Measurements from ENCODE around the gene SLC52A3. TPM values are rescaled to one million over a fixed set of nuclear protein-coding genes. Genes with fewer than 3 reads are reported as not detected.

The SLC52A3 gene
- polyA plus RNA-seq (2013, experiment 1 of 2), result 0.07 TPM
- polyA plus RNA-seq (2013, experiment 2 of 2), result 0.19 TPM

- Histone ChIP-seq H3K4me2 (ENCODE audit: insufficient read depth, low read length, poor library complexity, severe bottlenecking) (no peak within 1 kb of the TSS), H3K27me3 (ENCODE audit: control insufficient read depth in 3 of 3, insufficient read depth in 3 of 3, low read depth in 1 of 3, low read length in 3 of 3) (peaks cover 0 to 3% (median 0%) of the 10 kb centered on the region in 3 experiments), H3K18ac (ENCODE audit: low read length) (peak within 1 kb of the TSS; percentile 18), H3K9me3 (replicated peaks in 1 of 2; ENCODE audit: control insufficient read depth in 2 of 2, insufficient read depth in 1 of 2, low read depth in 1 of 2, low read length in 2 of 2) (no peaks in the 10 kb centered on the region), H2BK15ac (ENCODE audit: low read length) (no peak within 1 kb of the TSS), H2BK120ac (ENCODE audit: low read depth, low read length) (no peak within 1 kb of the TSS), H3K36me3 (replicated peaks in 1 of 2; ENCODE audit: control insufficient read depth in 2 of 2, insufficient read depth in 2 of 2, low read length in 2 of 2) (no peaks in the 10 kb centered on the region), H2BK12ac (ENCODE audit: low read length) (peak within 1 kb of the TSS; percentile 4), H3K23ac (ENCODE audit: low read depth, low read length, poor library complexity) (peak within 1 kb of the TSS; percentile 14), H3K4ac (ENCODE audit: low read length) (no peak within 1 kb of the TSS), H3K79me1 (ENCODE audit: low read depth, low read length) (no peaks in the 10 kb centered on the region), H3K14ac (ENCODE audit: low read length) (no peak within 1 kb of the TSS), H4K8ac (ENCODE audit: low read depth, low read length) (no peak within 1 kb of the TSS), H3K9ac (ENCODE audit: low read depth, low read length, poor library complexity) (no peak within 1 kb of the TSS), H4K91ac (ENCODE audit: low read depth, low read length, poor library complexity) (no peak within 1 kb of the TSS), H3K4me3 (ENCODE audit: low read length in 2 of 2) (no peak within 1 kb of the TSS), H2BK5ac (ENCODE audit: low read length) (no peak within 1 kb of the TSS), H2AFZ (ENCODE audit: low read length) (no peak within 1 kb of the TSS), H3K27ac (replicated peaks; ENCODE audit: low read length) (no peak within 1 kb of the TSS), H3K4me1 (ENCODE audit: control insufficient read depth in 2 of 2, insufficient read depth in 1 of 2, low read depth in 1 of 2, low read length in 2 of 2) (no peaks in the 10 kb centered on the region), H2AK5ac (ENCODE audit: low read depth, low read length) (no peak within 1 kb of the TSS)
- WGBS, 2 donors (ENCODE audit: extremely low coverage in 2 of 2, insufficient read length in 2 of 2, insufficient replicate concordance in 1 of 2), result no CpG with 5 or more reads among the region's 12 CpGs
- no peak for DNase-seq (ENCODE audit: low spot score)
Observed at GRCh38 chr20:768426-768978, at the start of gene SLC52A3. Gene SLC52A3 (minus strand): TSS chr20:768500. CDS start chr20:765774, 2,726 bp downstream.

- Histone ChIP-seq H2AK5ac (ENCODE audit: low read depth, low read length) (no peak overlapping the region), H3K36me3 (replicated peaks in 1 of 2; ENCODE audit: control insufficient read depth in 2 of 2, insufficient read depth in 2 of 2, low read length in 2 of 2) (no peaks in the 10 kb centered on the region), H3K79me1 (ENCODE audit: low read depth, low read length) (no peaks in the 10 kb centered on the region), H3K23ac (ENCODE audit: low read depth, low read length, poor library complexity) (no peak overlapping the region), H2BK12ac (ENCODE audit: low read length) (no peak overlapping the region), H3K4me2 (ENCODE audit: insufficient read depth, low read length, poor library complexity, severe bottlenecking) (no peak overlapping the region), H2BK120ac (ENCODE audit: low read depth, low read length) (no peak overlapping the region), H3K9ac (ENCODE audit: low read depth, low read length, poor library complexity) (no peak overlapping the region), H3K14ac (ENCODE audit: low read length) (no peak overlapping the region), H2BK5ac (ENCODE audit: low read length) (no peak overlapping the region), H3K4ac (ENCODE audit: low read length) (no peak overlapping the region), H3K4me1 (ENCODE audit: control insufficient read depth in 2 of 2, insufficient read depth in 1 of 2, low read depth in 1 of 2, low read length in 2 of 2) (peaks cover 0 to 2% of the 10 kb centered on the region in 2 donors), H3K27me3 (ENCODE audit: control insufficient read depth in 3 of 3, insufficient read depth in 3 of 3, low read depth in 1 of 3, low read length in 3 of 3) (no peaks in the 10 kb centered on the region), H2AFZ (ENCODE audit: low read length) (no peak overlapping the region), H3K9me3 (replicated peaks in 1 of 2; ENCODE audit: control insufficient read depth in 2 of 2, insufficient read depth in 1 of 2, low read depth in 1 of 2, low read length in 2 of 2) (no peaks in the 10 kb centered on the region), H4K8ac (ENCODE audit: low read depth, low read length) (no peak overlapping the region), H3K18ac (ENCODE audit: low read length) (no peak overlapping the region), H3K27ac (replicated peaks; ENCODE audit: low read length) (no peak overlapping the region), H2BK15ac (ENCODE audit: low read length) (no peak overlapping the region), H3K4me3 (ENCODE audit: low read length in 2 of 2) (no peak overlapping the region), H4K91ac (ENCODE audit: low read depth, low read length, poor library complexity) (no peak overlapping the region)
- no CpG with 5 or more reads among the region's 13 CpGs for WGBS, 2 donors (ENCODE audit: extremely low coverage in 2 of 2, insufficient read length in 2 of 2, insufficient replicate concordance in 1 of 2)
- DNase-seq (ENCODE audit: low spot score), result peak; percentile 83
Observed at GRCh38 chr20:815914-816606, 47.8 kb upstream of the SLC52A3 start.

GRCh38 chr20:815226-815625 is 46.9 kb upstream of the SLC52A3 start:
- no peak overlapping the region for H3K23ac ChIP-seq (ENCODE audit: low read depth, low read length, poor library complexity)
- no peaks in the 10 kb centered on the region for H3K79me1 ChIP-seq (ENCODE audit: low read depth, low read length)
- no peak overlapping the region for H3K4me2 ChIP-seq (ENCODE audit: insufficient read depth, low read length, poor library complexity, severe bottlenecking)
- H2AK5ac ChIP-seq (ENCODE audit: low read depth, low read length), result no peak overlapping the region
- H4K8ac ChIP-seq (ENCODE audit: low read depth, low read length), result no peak overlapping the region
- H3K4me1 ChIP-seq (ENCODE audit: control insufficient read depth in 2 of 2, insufficient read depth in 1 of 2, low read depth in 1 of 2, low read length in 2 of 2), result peaks cover 0 to 2% of the 10 kb centered on the region in 2 donors
- no peak overlapping the region for H3K9ac ChIP-seq (ENCODE audit: low read depth, low read length, poor library complexity)
- no peaks in the 10 kb centered on the region for H3K36me3 ChIP-seq (replicated peaks in 1 of 2; ENCODE audit: control insufficient read depth in 2 of 2, insufficient read depth in 2 of 2, low read length in 2 of 2)
- no peaks in the 10 kb centered on the region for H3K27me3 ChIP-seq (ENCODE audit: control insufficient read depth in 3 of 3, insufficient read depth in 3 of 3, low read depth in 1 of 3, low read length in 3 of 3)
- WGBS, 2 donors (ENCODE audit: extremely low coverage in 2 of 2, insufficient read length in 2 of 2, insufficient replicate concordance in 1 of 2), result no CpG with 5 or more reads among the region's 10 CpGs
- no peak overlapping the region for H3K4me3 ChIP-seq (ENCODE audit: low read length in 2 of 2)
- no peak overlapping the region for H2BK12ac ChIP-seq (ENCODE audit: low read length)
- H3K14ac ChIP-seq (ENCODE audit: low read length), result no peak overlapping the region
- H3K27ac ChIP-seq (replicated peaks; ENCODE audit: low read length), result no peak overlapping the region
- H3K9me3 ChIP-seq (replicated peaks in 1 of 2; ENCODE audit: control insufficient read depth in 2 of 2, insufficient read depth in 1 of 2, low read depth in 1 of 2, low read length in 2 of 2), result no peaks in the 10 kb centered on the region
- H2BK15ac ChIP-seq (ENCODE audit: low read length), result no peak overlapping the region
- no peak overlapping the region for H4K91ac ChIP-seq (ENCODE audit: low read depth, low read length, poor library complexity)
- no peak overlapping the region for H2BK5ac ChIP-seq (ENCODE audit: low read length)
- H3K4ac ChIP-seq (ENCODE audit: low read length), result no peak overlapping the region
- no peak overlapping the region for H2BK120ac ChIP-seq (ENCODE audit: low read depth, low read length)
- no peak overlapping the region for H3K18ac ChIP-seq (ENCODE audit: low read length)
- H2AFZ ChIP-seq (ENCODE audit: low read length), result no peak overlapping the region
- DNase-seq (ENCODE audit: low spot score), result no peak

GRCh38 chr20:813390-813789 is 45.1 kb upstream of the SLC52A3 start:
- Histone ChIP-seq H3K23ac (ENCODE audit: low read depth, low read length, poor library complexity) (no peak overlapping the region), H3K9me3 (replicated peaks in 1 of 2; ENCODE audit: control insufficient read depth in 2 of 2, insufficient read depth in 1 of 2, low read depth in 1 of 2, low read length in 2 of 2) (no peaks in the 10 kb centered on the region), H3K4me3 (ENCODE audit: low read length in 2 of 2) (no peak overlapping the region), H3K18ac (ENCODE audit: low read length) (no peak overlapping the region), H2BK12ac (ENCODE audit: low read length) (no peak overlapping the region), H2BK120ac (ENCODE audit: low read depth, low read length) (no peak overlapping the region), H2AK5ac (ENCODE audit: low read depth, low read length) (no peak overlapping the region), H4K91ac (ENCODE audit: low read depth, low read length, poor library complexity) (no peak overlapping the region), H3K79me1 (ENCODE audit: low read depth, low read length) (no peaks in the 10 kb centered on the region), H3K9ac (ENCODE audit: low read depth, low read length, poor library complexity) (no peak overlapping the region), H2AFZ (ENCODE audit: low read length) (no peak overlapping the region), H2BK15ac (ENCODE audit: low read length) (no peak overlapping the region), H2BK5ac (ENCODE audit: low read length) (no peak overlapping the region), H3K27me3 (ENCODE audit: control insufficient read depth in 3 of 3, insufficient read depth in 3 of 3, low read depth in 1 of 3, low read length in 3 of 3) (no peaks in the 10 kb centered on the region), H3K27ac (replicated peaks; ENCODE audit: low read length) (no peak overlapping the region), H3K36me3 (replicated peaks in 1 of 2; ENCODE audit: control insufficient read depth in 2 of 2, insufficient read depth in 2 of 2, low read length in 2 of 2) (no peaks in the 10 kb centered on the region), H3K14ac (ENCODE audit: low read length) (no peak overlapping the region), H3K4me1 (ENCODE audit: control insufficient read depth in 2 of 2, insufficient read depth in 1 of 2, low read depth in 1 of 2, low read length in 2 of 2) (peaks cover 0 to 2% of the 10 kb centered on the region in 2 donors), H3K4ac (ENCODE audit: low read length) (no peak overlapping the region), H3K4me2 (ENCODE audit: insufficient read depth, low read length, poor library complexity, severe bottlenecking) (no peak overlapping the region), H4K8ac (ENCODE audit: low read depth, low read length) (no peak overlapping the region)
- no peak for DNase-seq (ENCODE audit: low spot score)
- WGBS, 2 donors (ENCODE audit: extremely low coverage in 2 of 2, insufficient read length in 2 of 2, insufficient replicate concordance in 1 of 2), result no CpG with 5 or more reads among the region's 8 CpGs
